Measurements from ENCODE around the gene CLDN9.

The CLDN9 gene

GRCh38 chr16:2999929-3000328 lies 12.8 kb upstream of the CLDN9 start:
- TF ChIP-seq CTCF (conservative IDR thresholded peaks at IDR 0.05; ENCODE audit: low read depth, low read length), result no peak
- H3K4me3 ChIP-seq (ENCODE audit: low read depth, low read length), result no peak overlapping the region
- no peak for DNase-seq (ENCODE audit: low read depth)

GRCh38 chr16:3000540-3000939 lies 12.2 kb upstream of the CLDN9 start:
- TF ChIP-seq CTCF (conservative IDR thresholded peaks at IDR 0.05; ENCODE audit: low read depth, low read length), result no peak

GRCh38 chr16:3001316-3001715 lies 11.4 kb upstream of the CLDN9 start:
- no peak for DNase-seq (ENCODE audit: low read depth)
- no peak for TF ChIP-seq CTCF (conservative IDR thresholded peaks at IDR 0.05; ENCODE audit: low read depth, low read length)
- no peak overlapping the region for H3K4me3 ChIP-seq (ENCODE audit: low read depth, low read length)

More at GRCh38 chr16:3000540-3000939, 12.2 kb upstream of the CLDN9 start:
- no peak overlapping the region for H3K4me3 ChIP-seq (ENCODE audit: low read depth, low read length)
- no peak for DNase-seq (ENCODE audit: low read depth)

- no peak overlapping the region for H3K4me3 ChIP-seq (ENCODE audit: low read depth, low read length)
- TF ChIP-seq CTCF (conservative IDR thresholded peaks at IDR 0.05; ENCODE audit: low read depth, low read length), result peak; percentile 46
- DNase-seq (ENCODE audit: low read depth), result peak; percentile 99
Measured at GRCh38 chr16:3003582-3004270, 9.0 kb upstream of the CLDN9 start.

GRCh38 chr16:3004319-3004718 lies 8.4 kb upstream of the CLDN9 start:
- TF ChIP-seq CTCF (conservative IDR thresholded peaks at IDR 0.05; ENCODE audit: low read depth, low read length), result no peak
- DNase-seq (ENCODE audit: low read depth), result no peak
- H3K4me3 ChIP-seq (ENCODE audit: low read depth, low read length), result no peak overlapping the region

- no peak for TF ChIP-seq CTCF (conservative IDR thresholded peaks at IDR 0.05; ENCODE audit: low read depth, low read length)
- no peak for DNase-seq (ENCODE audit: low read depth)
- H3K4me3 ChIP-seq (ENCODE audit: low read depth, low read length), result no peak overlapping the region
Measured at GRCh38 chr16:3004781-3005284, 7.9 kb upstream of the CLDN9 start.

All from choroid plexus epithelial cell (primary cell).